Thoracic aorta (tissue), 2 donors: ENCODE results near the gene LYZL4. TPM values are rescaled to one million over a fixed set of nuclear protein-coding genes. Genes with fewer than 3 reads are reported as not detected.
A peak's percentile ranks its signal among the peaks of the same experiment; 100 is the strongest.

Experiments used
- ATAC-seq: fragments of 150-250 bp; one replicate; pipeline ENCODE4 v1.8.0; 2017; ENCODE audit warnings: low read depth; ENCODE audit not compliant: insufficient number of reproducible peaks, low FRiP score
- DNase-seq: peaks from one replicate; pipeline ENCODE4 v3.0.0-alpha.2; 2020; ENCODE audit warnings: low spot score
- H3K27ac ChIP-seq, 2 donors: fragments of 200-600 bp; sonication (generic); 1 replicate in 1 of 2; 2 replicates in 1 of 2; pipeline ENCODE4 v1.5.1; 2016; ENCODE audit warnings: mild to moderate bottlenecking in 2 of 2, moderate library complexity in 2 of 2
- H3K27me3 ChIP-seq: fragments of 200-600 bp; sonication (generic); replicated peaks from 2 replicates; pipeline ENCODE4 v1.6.0; 2016; ENCODE audit warnings: mild to moderate bottlenecking; ENCODE audit not compliant: insufficient read depth
- H3K36me3 ChIP-seq: fragments of 200-600 bp; sonication (generic); one replicate; pipeline ENCODE4 v1.5.1; 2016
- H3K4me1 ChIP-seq, 2 donors: fragments of 200-600 bp; sonication (generic); 1 replicate in 1 of 2; 2 replicates in 1 of 2; pipeline versions ENCODE4 v1.5.1 to v1.6.0; 2016; ENCODE audit warnings: low read depth in 2 of 2, mild to moderate bottlenecking in 1 of 2; ENCODE audit not compliant: control insufficient read depth in 1 of 2
- H3K4me3 ChIP-seq: fragments of 200-600 bp; sonication (generic); 2 replicates; pipeline ENCODE4 v1.5.1; 2016; ENCODE audit warnings: mild to moderate bottlenecking
- H3K9me3 ChIP-seq: fragments of 200-600 bp; sonication (generic); 2 replicates; pipeline ENCODE4 v1.5.1; 2016
- CTCF ChIP-seq: fragments of 200-600 bp; sonication (generic); IDR thresholded peaks from one replicate; pipeline ENCODE4 v1.5.1; 2019; ENCODE audit warnings: antibody characterized with exemption
- total RNA-seq, 2 donors: library from RNA; depleted of rRNA; stranded (reverse); fragments of >200 nt; gene quantifications; one replicate each; pipeline versions ENCODE4 v1.1.0 to v1.2.3, GENCODE V29; 2016

Gene LYZL4
- total RNA-seq, 2 donors from 2014 or later: not detected

GRCh38 chr3:42450567-42450966 lies 40.2 kb upstream of the LYZL4 start:
- Histone ChIP-seq H3K4me3 (no peak overlapping the region), H3K27ac (no peak overlapping the region), H3K36me3 (no peaks in the 10 kb centered on the region), H3K9me3 (no peaks in the 10 kb centered on the region), H3K4me1 (peaks cover 6 to 13% of the 10 kb centered on the region in 2 donors), H3K27me3 (no peaks in the 10 kb centered on the region)
- ATAC-seq (no peak), DNase-seq (no peak)
- no peak for TF ChIP-seq CTCF

- Histone ChIP-seq H3K27me3 (no peaks in the 10 kb centered on the region), H3K9me3 (no peaks in the 10 kb centered on the region), H3K36me3 (no peaks in the 10 kb centered on the region), H3K4me3 (no peak overlapping the region), H3K4me1 (peaks cover 6 to 13% of the 10 kb centered on the region in 2 donors), H3K27ac (no peak overlapping the region)
- DNase-seq (no peak), ATAC-seq (no peak)
- TF ChIP-seq CTCF: no peak
Observed at GRCh38 chr3:42447481-42447880, 37.1 kb upstream of the LYZL4 start.

- H3K27ac ChIP-seq: no peak overlapping the region
- TF ChIP-seq CTCF: no peak
- ATAC-seq: no peak
- no peaks in the 10 kb centered on the region for H3K9me3 ChIP-seq
- no peak overlapping the region for H3K4me3 ChIP-seq
- no peaks in the 10 kb centered on the region for H3K36me3 ChIP-seq
- H3K27me3 ChIP-seq: no peaks in the 10 kb centered on the region
- no peak for DNase-seq
- peaks cover under 1 to 3% of the 10 kb centered on the region in 2 donors for H3K4me1 ChIP-seq
Observed at GRCh38 chr3:42446111-42447050, 36.0 kb upstream of the LYZL4 start.

- no peak overlapping the region for H3K27ac ChIP-seq
- H3K9me3 ChIP-seq: no peaks in the 10 kb centered on the region
- no peak overlapping the region for H3K4me3 ChIP-seq
- no peaks in the 10 kb centered on the region for H3K36me3 ChIP-seq
- no peaks in the 10 kb centered on the region for H3K27me3 ChIP-seq
- TF ChIP-seq CTCF: peak; percentile 96
- DNase-seq: peak; percentile 6
- peak; percentile 77 for ATAC-seq
- H3K4me1 ChIP-seq: no peaks in the 10 kb centered on the region
Observed at GRCh38 chr3:42443819-42444436, 33.5 kb upstream of the LYZL4 start.

GRCh38 chr3:42443292-42443691 lies 32.9 kb upstream of the LYZL4 start:
- Histone ChIP-seq H3K4me3 (no peak overlapping the region), H3K27ac (no peak overlapping the region), H3K27me3 (no peaks in the 10 kb centered on the region), H3K9me3 (no peaks in the 10 kb centered on the region), H3K4me1 (no peaks in the 10 kb centered on the region), H3K36me3 (no peaks in the 10 kb centered on the region)
- DNase-seq (no peak), ATAC-seq (no peak)
- TF ChIP-seq CTCF: no peak
